Prostate gland (tissue), 2 donors: Measurements from ENCODE around the gene CFAP61.

Source experiments
- CTCF ChIP-seq, 4 experiments: fragments of 200-600 bp in 2 of 4; fragments of 450-650 bp in 2 of 4; sonication (generic) in 2 of 4; IDR thresholded peaks; 1 replicate in 3 of 4; 2 replicates in 1 of 4; pipeline ENCODE4 v1.5.1; 2016 to 2019; ENCODE audit warnings: antibody characterized with exemption in 4 of 4, mild to moderate bottlenecking in 2 of 4, moderate library complexity in 2 of 4
- POLR2A ChIP-seq: fragments of 450-650 bp; IDR thresholded peaks from one replicate; pipeline ENCODE4 v1.6.1; 2016; ENCODE audit warnings: antibody characterized with exemption, mild to moderate bottlenecking
- POLR2AphosphoS5 ChIP-seq: sonication (generic); formaldehyde crosslinking; IDR thresholded peaks from one replicate; pipeline ENCODE4 v1.6.1; 2017; ENCODE audit warnings: antibody characterized with exemption

- TF ChIP-seq CTCF (IDR thresholded peaks at IDR 0.05) (no peak), POLR2AphosphoS5 (no peak), POLR2A (no peak)
These were observed 252.6 kb downstream of the CFAP61 start for GRCh38 chr20:20304942-20305341.
